ENCODE data around the gene KRT38. TPM values are rescaled to one million over a fixed set of nuclear protein-coding genes. Genes with fewer than 3 reads are reported as not detected.

The KRT38 gene
- total and polyA plus RNA-seq, 4 donors = not detected

- Histone ChIP-seq H3K4me3 (ENCODE audit: low read depth in 1 of 3, low read length in 3 of 3) (no peak overlapping the region), H3K9ac (ENCODE audit: low read depth in 1 of 2, low read length in 2 of 2) (no peak overlapping the region), H3K27me3 (ENCODE audit: control insufficient read depth in 4 of 4, insufficient read depth in 4 of 4, low read length in 3 of 4) (no peaks in the 10 kb centered on the region), H3K9me3 (ENCODE audit: control insufficient read depth in 4 of 4, low read length in 3 of 4) (no peaks in the 10 kb centered on the region), H3K27ac (ENCODE audit: low read depth in 1 of 2, low read length in 2 of 2) (no peak overlapping the region), H3K4me1 (ENCODE audit: control insufficient read depth in 4 of 4, insufficient read depth in 4 of 4, low read length in 3 of 4) (no peaks in the 10 kb centered on the region), H3K36me3 (ENCODE audit: control insufficient read depth in 4 of 4, insufficient read depth in 3 of 4, low read depth in 1 of 4, low read length in 3 of 4) (no peaks in the 10 kb centered on the region)
- DNase-seq (ENCODE audit: low spot score) = no peak
- WGBS = 89% methylated on average over 22 of the region's 22 CpGs
- no peak for TF ChIP-seq SP1 (IDR thresholded peaks at IDR 0.05)
- no peak for TF ChIP-seq RXRA (IDR thresholded peaks at IDR 0.05)
- no peak for TF ChIP-seq FOXA2 (IDR thresholded peaks at IDR 0.05)
- TF ChIP-seq, protein P1, sequence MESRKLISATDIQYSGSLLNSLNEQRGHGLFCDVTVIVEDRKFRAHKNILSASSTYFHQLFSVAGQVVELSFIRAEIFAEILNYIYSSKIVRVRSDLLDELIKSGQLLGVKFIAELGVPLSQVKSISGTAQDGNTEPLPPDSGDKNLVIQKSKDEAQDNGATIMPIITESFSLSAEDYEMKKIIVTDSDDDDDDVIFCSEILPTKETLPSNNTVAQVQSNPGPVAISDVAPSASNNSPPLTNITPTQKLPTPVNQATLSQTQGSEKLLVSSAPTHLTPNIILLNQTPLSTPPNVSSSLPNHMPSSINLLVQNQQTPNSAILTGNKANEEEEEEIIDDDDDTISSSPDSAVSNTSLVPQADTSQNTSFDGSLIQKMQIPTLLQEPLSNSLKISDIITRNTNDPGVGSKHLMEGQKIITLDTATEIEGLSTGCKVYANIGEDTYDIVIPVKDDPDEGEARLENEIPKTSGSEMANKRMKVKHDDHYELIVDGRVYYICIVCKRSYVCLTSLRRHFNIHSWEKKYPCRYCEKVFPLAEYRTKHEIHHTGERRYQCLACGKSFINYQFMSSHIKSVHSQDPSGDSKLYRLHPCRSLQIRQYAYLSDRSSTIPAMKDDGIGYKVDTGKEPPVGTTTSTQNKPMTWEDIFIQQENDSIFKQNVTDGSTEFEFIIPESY (IDR thresholded peaks at IDR 0.05) = no peak
- TF ChIP-seq JUND (IDR thresholded peaks at IDR 0.05) = no peak
- no peak for TF ChIP-seq GABPA (IDR thresholded peaks at IDR 0.05 in 1 of 2, conservative IDR thresholded peaks at IDR 0.05 in 1 of 2)
- TF ChIP-seq, protein P2, sequence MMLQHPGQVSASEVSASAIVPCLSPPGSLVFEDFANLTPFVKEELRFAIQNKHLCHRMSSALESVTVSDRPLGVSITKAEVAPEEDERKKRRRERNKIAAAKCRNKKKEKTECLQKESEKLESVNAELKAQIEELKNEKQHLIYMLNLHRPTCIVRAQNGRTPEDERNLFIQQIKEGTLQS (IDR thresholded peaks at IDR 0.05) = no peak
- TF ChIP-seq MAX (IDR thresholded peaks at IDR 0.05) = no peak
Measured at GRCh38 chr17:41476866-41477815, 36.4 kb upstream of the KRT38 start.

DNA sequence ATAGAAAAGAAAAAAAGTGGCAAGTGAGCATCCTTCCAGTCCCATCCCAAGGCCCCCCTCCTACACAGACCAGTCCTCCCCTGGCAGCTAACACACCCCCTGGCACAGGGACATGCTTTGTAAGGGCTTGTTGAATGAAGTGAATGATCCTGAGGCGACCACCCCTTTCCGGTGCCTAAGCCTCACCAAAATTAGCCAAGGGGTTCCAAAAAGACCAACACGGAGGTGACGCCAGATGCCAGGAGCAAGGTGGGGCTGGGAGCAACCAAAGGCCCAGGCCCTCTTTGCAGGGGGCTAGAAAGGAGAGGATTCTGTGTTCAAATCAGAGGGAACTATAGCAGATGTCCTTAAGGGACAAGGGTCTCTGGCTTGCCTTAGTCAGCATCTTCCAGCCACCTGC is 34.6 kb upstream of the KRT38 start:
- H3K4me1 ChIP-seq (ENCODE audit: control insufficient read depth in 4 of 4, insufficient read depth in 4 of 4, low read length in 3 of 4) = no peaks in the 10 kb centered on the region
- no peak overlapping the region for H3K9ac ChIP-seq (ENCODE audit: low read depth in 1 of 2, low read length in 2 of 2)
- H3K27me3 ChIP-seq (ENCODE audit: control insufficient read depth in 4 of 4, insufficient read depth in 4 of 4, low read length in 3 of 4) = no peaks in the 10 kb centered on the region
- H3K27ac ChIP-seq (ENCODE audit: low read depth in 1 of 2, low read length in 2 of 2) = no peak overlapping the region
- no peak overlapping the region for H3K4me3 ChIP-seq (ENCODE audit: low read depth in 1 of 3, low read length in 3 of 3)
- WGBS = 95% methylated on average over 4 of the region's 4 CpGs
- no peaks in the 10 kb centered on the region for H3K36me3 ChIP-seq (ENCODE audit: control insufficient read depth in 4 of 4, insufficient read depth in 3 of 4, low read depth in 1 of 4, low read length in 3 of 4)
- peaks cover 0 to 4% (median 0%) of the 10 kb centered on the region in 4 donors for H3K9me3 ChIP-seq (ENCODE audit: control insufficient read depth in 4 of 4, low read length in 3 of 4)
- TF ChIP-seq FOXA2 (IDR thresholded peaks at IDR 0.05) (no peak), GABPA (IDR thresholded peaks at IDR 0.05 in 1 of 2, conservative IDR thresholded peaks at IDR 0.05 in 1 of 2) (no peak), SP1 (IDR thresholded peaks at IDR 0.05) (no peak), RXRA (IDR thresholded peaks at IDR 0.05) (no peak), EGR1 (IDR thresholded peaks at IDR 0.05; ENCODE audit: low read depth in 2 of 2) (no peak), MAX (IDR thresholded peaks at IDR 0.05) (no peak), NR2F2 (IDR thresholded peaks at IDR 0.05) (no peak), RAD21 (IDR thresholded peaks at IDR 0.05) (no peak), TAF1 (conservative IDR thresholded peaks at IDR 0.05) (no peak)
- TF ChIP-seq, protein P1 (IDR thresholded peaks at IDR 0.05) = no peak
- TF ChIP-seq, protein P3, sequence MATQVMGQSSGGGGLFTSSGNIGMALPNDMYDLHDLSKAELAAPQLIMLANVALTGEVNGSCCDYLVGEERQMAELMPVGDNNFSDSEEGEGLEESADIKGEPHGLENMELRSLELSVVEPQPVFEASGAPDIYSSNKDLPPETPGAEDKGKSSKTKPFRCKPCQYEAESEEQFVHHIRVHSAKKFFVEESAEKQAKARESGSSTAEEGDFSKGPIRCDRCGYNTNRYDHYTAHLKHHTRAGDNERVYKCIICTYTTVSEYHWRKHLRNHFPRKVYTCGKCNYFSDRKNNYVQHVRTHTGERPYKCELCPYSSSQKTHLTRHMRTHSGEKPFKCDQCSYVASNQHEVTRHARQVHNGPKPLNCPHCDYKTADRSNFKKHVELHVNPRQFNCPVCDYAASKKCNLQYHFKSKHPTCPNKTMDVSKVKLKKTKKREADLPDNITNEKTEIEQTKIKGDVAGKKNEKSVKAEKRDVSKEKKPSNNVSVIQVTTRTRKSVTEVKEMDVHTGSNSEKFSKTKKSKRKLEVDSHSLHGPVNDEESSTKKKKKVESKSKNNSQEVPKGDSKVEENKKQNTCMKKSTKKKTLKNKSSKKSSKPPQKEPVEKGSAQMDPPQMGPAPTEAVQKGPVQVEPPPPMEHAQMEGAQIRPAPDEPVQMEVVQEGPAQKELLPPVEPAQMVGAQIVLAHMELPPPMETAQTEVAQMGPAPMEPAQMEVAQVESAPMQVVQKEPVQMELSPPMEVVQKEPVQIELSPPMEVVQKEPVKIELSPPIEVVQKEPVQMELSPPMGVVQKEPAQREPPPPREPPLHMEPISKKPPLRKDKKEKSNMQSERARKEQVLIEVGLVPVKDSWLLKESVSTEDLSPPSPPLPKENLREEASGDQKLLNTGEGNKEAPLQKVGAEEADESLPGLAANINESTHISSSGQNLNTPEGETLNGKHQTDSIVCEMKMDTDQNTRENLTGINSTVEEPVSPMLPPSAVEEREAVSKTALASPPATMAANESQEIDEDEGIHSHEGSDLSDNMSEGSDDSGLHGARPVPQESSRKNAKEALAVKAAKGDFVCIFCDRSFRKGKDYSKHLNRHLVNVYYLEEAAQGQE (IDR thresholded peaks at IDR 0.05) = no peak
- no peak for DNase-seq (ENCODE audit: low spot score)
